GM21423 (cell line): ENCODE measurements around the gene TMEM255B.
"Not testable (repeated sequence)": the region's sequence is repeated elsewhere in the genome, so short reads cannot be mapped to it uniquely, and the experiment has no call there.

Source experiments
- ATAC-seq: cut with Tn5 transposase; IDR thresholded peaks from one replicate; pipeline ENCODE4 v1.9.1; 2021; ENCODE audit warnings: mild to moderate bottlenecking, moderate library complexity; ENCODE audit not compliant: unreplicated experiment

The TMEM255B gene

DNA sequence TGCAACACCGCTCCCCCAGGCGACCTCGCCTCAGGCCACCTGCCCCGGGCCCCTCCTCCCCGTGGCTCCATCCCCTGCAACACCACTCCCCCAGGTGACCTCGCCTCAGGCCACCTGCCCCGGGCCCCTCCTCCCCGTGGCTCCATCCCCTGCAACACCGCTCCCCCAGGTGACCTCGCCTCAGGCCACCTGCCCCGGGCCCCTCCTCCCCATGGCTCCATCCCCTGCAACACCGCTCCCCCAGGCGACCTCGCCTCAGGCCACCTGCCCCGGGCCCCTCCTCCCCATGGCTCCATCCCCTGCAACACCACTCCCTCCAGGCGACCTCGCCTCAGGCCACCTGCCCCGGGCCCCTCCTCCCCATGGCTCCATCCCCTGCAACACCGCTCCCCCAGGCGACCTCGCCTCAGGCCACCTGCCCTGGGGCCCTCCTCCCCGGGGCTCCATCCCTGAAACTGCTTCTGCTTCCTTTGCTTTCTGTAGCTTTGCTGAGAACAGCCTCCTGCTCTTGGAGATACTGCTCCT, 71.5 kb downstream of the TMEM255B start:
- ATAC-seq, result not testable (repeated sequence)

- ATAC-seq, result no peak
Measured at GRCh38 chr13:113831061-113831460, 72.0 kb downstream of the TMEM255B start.

GRCh38 chr13:113832205-113832604, 73.2 kb downstream of the TMEM255B start:
- ATAC-seq, result no peak

DNA sequence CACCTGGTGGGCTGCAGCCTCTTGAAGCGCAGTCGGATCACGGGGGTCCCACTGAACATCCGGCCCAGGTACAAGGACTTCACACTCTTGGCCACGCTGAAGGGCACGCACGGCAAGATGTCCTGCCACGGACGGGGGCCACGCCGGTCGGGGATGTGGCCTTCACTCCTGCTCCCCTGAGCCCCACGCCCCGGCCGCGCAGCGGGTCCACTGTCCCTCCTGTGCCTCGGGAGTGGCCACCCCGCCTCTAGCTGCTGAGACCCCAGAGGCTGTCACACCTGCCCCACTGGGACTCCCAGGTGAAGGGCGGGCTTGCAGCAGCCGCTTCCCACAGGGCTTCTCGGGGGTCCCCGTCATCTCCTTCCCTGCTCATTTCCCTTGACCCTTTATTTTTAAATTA, 73.6 kb downstream of the TMEM255B start:
- no peak for ATAC-seq

- no peak for ATAC-seq
Measured at GRCh38 chr13:113833111-113833830, 74.2 kb downstream of the TMEM255B start.

GRCh38 chr13:113834006-113834405, 75.0 kb downstream of the TMEM255B start:
- ATAC-seq, result not testable (repeated sequence)

- no peak for ATAC-seq
Measured at GRCh38 chr13:113834496-113835200, 75.6 kb downstream of the TMEM255B start.

DNA sequence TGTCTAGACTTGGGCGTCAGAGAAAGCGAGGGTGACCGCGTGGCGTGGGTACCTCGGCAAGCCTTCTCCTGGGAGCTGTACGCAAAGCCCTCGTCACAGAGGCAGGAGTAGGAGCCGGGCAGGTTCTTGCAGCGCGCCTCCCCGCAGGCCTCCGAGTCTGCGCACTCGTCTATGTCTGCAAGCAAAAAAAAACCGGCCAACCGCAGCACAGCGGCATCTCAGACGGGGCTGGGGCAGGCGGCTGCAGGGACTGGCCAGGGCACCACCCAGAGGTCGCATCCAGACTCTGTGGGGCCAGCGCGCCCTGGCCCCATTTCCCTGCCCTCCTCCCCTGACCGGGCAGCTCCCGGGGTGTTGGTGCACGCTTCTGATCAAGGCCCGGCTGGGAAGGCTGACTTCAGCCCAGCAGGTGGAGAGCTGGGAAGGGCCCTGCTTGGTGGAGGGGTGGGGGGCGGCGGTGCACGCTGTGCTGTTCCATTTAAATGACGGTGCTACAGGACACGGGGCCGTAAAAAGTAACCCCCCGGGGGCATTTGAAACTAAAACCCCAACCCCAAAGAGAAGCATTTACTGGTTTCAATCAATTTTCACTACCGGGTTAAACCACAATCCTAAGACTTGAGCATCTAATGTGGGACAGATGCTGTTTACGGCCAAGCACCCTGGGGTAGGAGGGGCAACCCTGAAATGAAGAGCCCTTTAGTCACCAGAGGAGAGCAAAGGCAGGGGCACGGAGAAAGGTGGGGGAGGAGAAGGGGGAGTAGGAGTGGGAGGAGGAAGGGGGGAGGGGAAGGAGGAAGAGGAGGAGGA, 76.6 kb downstream of the TMEM255B start:
- ATAC-seq, result no peak

GRCh38 chr13:113836768-113837559, 77.9 kb downstream of the TMEM255B start:
- ATAC-seq, result no peak

DNA sequence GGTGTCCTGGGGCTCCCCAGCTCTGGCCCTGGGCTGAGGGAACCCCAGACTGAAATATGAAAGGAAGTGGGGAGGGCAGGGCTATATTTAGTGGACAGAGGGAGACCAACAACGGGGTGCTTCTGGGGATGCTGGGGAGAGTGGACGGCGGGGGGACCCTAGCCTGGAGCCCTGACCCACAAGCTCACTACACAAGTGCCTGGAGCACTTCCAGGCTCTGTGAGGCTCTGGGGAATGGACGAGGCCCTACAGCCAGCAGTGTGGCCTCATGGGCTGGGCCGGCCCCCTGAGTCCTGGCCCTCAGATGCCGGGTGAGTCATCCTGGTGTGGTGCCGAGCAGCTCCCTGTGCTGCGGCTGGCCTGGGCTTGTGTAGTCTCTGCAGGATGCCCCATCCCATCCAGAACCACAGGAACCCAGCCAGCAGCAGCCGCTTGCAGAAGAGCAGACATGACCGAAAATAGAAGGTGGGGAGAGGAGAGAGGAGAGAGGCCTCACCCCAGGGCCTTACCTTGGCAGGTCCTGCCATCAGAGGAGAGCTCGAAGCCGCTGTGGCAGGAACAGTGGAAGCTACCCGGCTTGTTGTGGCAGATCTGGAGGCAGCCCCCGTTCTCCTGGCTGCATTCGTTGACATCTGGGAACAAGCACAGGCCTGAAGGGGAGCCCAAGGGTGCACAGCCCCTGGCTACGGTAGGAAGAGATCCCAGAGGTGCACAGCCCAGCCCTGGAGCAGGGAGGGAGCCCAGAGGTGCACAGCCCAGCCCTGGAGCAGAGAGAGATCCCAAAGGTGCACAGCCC, 78.7 kb downstream of the TMEM255B start:
- ATAC-seq, result no peak

DNA sequence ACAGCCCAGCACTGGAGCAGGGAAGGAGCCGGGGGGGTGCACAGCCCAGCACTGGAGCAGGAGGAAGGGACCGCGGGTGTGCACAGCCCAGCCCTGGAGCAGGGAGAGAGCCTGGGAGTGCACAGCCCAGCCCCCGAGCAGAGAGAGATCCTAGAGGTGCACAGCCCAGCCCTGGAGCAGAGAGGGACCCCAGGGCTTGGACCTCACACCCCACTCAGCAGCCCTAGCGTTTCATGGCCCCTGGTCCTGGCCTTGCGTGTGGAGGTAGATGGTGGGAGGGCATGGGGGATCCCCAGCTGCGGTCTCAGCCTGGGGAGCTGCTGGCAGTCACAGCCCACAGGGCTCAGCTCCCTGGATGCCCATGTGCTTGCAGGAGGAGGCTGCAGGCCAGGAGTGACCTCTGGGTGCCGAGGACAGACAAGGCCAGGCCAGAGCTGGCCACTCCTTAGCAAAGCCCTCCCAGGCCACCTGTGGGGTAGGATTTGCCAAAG, 79.7 kb downstream of the TMEM255B start:
- no peak for ATAC-seq

DNA sequence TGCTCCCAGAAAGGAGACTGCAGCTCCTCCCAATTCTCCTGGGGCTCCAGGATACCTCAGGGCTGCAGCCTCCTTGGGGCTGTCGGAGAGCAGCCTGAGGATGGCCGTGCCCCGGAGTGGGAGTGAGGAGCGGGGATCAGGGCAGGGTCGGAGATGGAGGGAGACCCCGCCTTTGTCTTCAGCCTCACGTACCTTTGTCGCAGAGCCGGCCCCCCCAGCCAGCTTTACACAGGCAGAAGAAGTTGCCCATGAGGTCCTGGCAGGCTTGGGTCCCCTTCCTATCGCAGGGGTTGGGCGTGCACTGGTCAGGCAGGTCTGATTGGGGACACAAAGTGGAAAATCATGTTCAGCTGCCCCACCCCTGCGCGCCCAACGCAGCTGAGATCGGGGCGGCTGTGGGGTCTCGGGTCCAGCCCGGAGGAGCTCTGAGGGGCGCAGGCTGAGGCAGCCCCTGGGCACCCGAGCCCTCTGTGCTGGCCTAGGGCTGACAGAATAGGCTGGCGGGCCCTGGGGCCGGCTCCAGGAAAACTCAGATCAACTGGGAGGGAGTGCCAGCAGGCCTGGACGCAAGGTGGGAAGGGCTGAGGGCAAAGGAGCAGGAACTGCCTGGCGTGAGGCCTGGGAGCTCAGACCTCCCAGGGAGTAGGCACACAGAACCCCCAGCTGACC, 80.6 kb downstream of the TMEM255B start:
- no peak for ATAC-seq

GRCh38 chr13:113840541-113841352, 81.7 kb downstream of the TMEM255B start:
- ATAC-seq, result no peak

DNA sequence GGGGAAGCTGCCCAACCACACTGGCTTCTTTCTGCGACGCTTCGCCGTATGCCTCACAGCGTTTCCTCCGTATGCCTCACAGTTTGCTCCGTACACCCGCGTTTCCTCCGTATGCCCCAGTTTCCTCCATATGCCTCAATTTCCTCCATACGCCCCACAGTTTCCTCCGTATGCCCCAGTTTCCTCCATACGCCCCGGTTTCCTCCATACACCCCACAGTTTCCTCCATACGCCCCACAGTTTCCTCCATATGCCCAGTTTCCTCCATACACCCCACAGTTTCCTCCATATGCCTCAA, 82.3 kb downstream of the TMEM255B start:
- no peak for ATAC-seq

DNA sequence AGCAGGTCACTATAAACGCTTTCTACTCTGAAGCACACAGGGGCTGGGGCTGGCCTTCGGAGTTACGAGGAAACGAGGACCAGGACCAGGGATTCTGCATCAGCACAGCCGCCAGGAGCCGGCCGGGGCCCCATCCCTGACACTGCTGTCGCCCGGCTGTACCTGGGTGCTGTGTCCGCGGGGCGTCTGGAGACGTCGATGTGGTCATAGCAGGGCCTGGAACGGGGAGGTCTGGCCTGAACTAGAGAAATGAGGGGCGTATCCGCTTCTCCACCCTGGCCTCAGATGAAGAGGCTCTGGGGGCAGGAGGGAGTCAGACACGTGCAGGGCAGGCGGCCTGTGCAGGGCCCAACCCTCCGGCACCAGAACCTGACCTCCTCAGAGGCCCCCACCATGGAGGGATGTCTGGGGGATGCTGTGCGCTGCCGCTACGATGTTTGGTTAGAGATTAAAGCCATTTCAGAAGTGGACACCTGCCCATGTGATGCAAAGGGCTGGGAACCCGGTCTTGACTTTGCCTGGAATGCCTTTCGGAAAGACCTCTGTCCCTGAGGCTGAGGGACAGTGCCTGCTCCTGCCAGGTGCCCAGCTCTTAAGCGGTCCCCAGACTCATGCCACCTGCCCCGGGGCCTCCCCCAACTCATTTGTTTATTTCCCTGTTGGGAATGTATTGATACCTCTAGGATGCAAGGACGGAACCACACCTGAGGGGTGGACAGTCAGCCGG, 83.5 kb downstream of the TMEM255B start:
- no peak for ATAC-seq

DNA sequence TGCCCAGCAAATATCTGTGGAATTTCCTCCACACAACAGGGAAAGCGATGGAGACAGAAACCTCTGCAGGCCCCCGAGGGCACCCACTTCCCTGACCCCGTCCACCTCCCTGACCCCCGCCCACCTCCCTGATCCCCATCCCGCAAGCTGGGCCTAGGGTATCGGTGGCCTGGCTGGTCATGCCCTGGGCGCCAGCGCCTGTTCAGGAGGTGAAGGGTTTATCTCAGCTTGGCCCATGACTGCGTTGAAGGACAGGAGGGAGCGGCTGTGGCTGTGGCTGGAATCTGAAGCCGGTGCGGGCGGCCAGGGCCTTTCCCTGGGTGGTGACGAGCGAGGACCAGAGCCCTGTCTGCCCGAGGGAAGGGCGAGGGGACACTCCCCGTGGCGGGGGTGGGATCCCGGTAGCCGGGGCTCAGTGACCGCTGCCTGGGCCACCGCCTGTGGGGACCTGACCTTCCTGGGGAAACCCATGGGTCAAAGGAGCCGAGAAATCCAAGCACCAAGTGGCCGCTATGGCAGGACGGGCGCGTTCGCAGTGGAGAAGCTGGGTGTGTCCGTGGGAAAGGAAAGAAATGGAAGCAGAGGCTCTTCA, 84.1 kb downstream of the TMEM255B start:
- no peak for ATAC-seq

DNA sequence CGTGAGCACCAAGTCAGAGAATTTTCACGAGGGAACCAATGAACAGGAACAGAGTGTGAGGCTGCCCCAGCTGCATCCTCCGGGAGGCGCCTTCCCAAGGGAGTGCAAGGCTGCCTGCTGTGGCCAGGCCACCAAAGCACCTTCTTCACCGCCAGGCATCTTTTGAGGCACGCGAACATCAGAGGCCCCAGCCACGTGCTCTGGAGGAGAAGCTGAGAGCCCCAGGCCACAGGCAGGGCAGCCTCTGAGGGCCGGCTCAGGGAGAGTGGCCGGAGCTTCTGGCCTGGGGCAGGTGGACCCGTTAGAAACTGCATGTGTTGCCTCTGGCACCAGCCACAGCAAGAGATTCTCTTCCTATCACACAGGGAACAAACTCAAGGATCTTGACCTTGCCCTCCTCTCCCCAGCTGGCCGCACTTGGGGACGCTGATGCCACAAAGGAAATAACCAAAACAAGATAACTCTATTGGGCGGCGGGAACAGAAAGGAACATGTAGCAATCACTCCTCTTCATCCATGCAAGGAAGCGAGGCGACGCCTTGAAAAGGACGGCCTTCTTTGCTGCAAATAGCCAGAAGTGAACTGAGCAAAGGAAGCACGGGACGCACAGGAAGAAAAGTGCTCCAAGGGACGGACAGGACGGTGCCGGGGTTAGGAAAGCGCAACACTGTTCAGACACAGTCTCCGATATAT, 85.0 kb downstream of the TMEM255B start:
- no peak for ATAC-seq
